IPS DF 4.7 (cell line): ENCODE measurements around the gene SBNO1.
"Not testable (repeated sequence)": the region's sequence is repeated elsewhere in the genome, so short reads cannot be mapped to it uniquely, and the experiment has no call there.

ENCODE experiments used
- DNase-seq: peaks from one replicate; pipeline ENCODE4 v3.0.0-alpha.2; 2013; ENCODE audit warnings: low spot score; ENCODE audit errors: extremely low read depth

Gene SBNO1

DNA sequence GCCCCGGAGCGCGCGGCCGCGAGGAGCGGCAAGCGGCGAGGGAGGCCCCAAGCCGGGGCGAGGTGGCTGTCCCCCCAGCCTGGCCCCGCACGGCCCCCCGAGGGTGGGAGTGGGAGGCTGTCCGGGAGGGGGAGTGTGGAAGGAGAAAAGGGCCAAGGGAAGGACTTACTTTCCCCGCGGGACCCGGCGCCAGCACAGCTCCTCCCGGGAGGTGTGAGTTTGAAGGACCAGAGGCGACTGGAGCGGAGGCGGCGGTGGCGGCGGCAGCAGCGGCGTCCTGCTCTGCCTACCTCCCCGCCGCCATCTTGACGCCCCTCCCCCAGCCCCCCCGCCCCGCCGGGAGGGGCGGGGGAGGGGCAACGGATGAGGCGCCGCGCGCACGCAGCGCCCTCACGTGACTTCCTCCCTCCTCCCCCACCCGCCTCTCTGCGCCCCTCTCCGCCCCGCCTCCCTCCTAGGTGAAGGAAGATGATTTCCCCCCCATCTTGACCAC, at the start of gene SBNO1:
TSS of gene SBNO1 (minus strand) at position 316 of the 493 bp plus-strand sequence. CDS start 14,406 bp downstream, outside the sequence.
- no peak for DNase-seq

DNA sequence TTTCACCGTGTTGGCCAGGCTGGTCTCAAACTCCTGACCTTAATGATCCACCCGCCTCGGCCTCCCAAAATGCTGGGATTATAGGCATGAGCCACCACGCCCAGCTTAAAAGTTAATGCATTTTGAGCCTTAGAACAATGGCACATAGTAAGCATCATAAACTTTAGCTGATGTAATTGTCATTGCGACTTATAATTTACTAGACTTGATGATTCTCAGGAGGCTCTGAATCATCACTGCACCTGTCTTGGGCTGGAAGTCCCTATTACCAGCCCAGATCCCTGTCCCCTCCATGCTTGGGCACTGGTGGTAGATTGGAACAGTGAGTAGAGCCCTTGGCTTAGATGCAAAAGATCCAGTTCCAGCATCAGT, 45.4 kb upstream of the SBNO1 start:
- DNase-seq, result no peak

DNA sequence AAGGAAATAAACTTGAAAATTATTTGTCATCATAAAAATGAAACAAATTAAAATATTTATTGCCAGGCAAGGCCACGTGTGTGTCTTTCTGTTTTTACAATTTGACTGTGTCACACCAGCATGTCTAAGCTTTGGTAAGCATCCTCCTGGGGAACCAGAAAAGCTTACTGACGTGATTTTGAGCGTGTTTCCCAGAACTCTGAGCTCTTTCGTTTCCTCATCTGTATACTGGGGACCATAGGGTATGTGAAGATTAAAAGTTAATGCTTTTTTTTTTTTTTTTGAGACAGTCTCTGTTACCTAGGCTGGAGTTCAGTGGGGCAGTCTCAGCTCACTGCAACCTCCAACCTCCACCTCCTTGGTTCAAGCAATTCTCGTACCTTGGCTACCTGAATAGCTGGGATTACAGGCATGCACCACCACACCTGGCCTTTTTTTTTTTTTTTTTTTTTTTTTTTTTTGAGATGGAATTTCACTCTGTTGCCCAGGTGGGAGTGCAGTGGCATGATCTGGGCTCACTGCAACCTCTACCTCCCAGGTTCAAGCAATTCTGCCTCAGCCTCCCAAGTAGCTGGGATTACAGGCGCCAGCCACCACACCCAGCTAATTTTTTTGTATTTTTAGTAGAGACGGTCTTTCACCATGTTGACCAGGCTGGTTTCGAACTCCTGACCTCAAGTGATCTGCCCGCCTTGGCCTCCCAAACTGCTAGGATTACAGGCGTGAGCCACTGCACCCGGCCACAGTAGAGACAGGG, 44.8 kb upstream of the SBNO1 start:
- not testable (repeated sequence) for DNase-seq

DNA sequence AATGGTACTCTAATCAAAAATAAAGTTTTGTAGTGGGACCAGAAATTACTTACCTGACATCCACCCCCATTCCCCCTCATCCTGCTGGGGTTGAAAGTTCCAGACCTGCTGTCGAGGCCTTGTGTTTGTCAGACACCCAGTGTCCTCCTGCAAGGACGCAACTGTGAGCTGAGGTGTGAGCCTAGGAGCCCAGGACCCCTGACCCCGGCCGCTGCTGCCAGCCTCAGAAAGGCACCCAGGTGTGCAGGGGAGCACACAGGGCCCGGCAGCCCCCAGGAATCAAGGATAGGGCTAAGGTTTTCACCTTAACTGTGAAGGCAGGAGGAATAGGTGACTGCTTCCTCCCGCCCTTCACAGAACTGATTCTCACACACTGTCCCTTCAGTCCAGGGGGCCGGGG, 44.0 kb upstream of the SBNO1 start:
- not testable (repeated sequence) for DNase-seq

DNA sequence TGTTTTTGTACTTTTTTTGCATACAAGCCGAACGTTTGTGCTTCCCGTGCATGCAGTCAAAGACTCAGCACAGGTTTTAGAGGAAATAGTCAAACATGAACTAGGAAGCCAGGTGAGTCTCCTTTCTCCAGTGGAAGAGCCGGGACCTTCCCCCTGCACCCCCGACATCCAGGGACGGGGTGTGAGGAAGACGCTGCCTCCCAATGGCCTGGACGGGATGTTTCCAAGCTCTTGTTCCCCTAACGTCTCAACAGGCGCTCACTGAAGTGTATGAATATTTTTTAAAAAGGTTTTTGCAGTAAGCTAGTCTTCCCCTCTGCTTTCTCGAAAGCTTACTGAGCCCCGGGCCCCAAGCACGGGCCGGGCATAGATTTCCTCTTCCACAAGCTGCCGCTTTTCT, 43.3 kb upstream of the SBNO1 start:
- not testable (repeated sequence) for DNase-seq

DNA sequence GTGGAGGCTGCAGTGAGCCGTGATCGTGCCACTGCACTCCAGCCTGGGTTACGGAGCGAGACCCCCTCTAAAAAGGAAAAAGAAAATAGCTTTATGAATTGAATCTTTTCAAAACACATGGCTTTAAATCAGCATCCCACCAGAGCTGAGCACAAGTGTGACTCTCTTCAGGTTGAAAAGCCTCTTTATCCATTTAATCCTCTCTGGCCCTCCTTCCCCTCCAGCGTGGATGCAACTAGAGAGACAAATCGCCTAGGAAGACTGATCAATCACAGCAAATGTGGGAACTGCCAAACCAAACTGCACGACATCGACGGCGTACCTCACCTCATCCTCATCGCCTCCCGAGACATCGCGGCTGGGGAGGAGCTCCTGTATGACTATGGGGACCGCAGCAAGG, 42.6 kb upstream of the SBNO1 start:
- not testable (repeated sequence) for DNase-seq

DNA sequence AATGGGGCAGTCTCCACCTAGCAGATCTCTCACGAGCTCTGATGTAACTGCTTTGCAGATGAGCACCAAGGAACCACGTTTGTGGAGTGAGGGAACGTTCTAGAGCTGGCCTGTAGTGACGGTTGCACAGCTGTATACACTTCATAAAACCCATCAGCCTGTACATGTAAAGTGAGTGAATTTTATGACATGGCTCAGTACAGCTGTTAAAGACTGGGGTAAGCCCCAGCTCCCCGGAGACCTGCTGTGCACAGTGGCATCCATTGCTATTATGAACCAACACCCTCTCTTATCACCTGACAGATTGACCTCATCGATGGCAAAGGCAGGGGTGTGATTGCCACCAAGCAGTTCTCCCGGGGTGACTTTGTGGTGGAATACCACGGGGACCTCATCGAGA, 39.9 kb upstream of the SBNO1 start:
- DNase-seq, result no peak

DNA sequence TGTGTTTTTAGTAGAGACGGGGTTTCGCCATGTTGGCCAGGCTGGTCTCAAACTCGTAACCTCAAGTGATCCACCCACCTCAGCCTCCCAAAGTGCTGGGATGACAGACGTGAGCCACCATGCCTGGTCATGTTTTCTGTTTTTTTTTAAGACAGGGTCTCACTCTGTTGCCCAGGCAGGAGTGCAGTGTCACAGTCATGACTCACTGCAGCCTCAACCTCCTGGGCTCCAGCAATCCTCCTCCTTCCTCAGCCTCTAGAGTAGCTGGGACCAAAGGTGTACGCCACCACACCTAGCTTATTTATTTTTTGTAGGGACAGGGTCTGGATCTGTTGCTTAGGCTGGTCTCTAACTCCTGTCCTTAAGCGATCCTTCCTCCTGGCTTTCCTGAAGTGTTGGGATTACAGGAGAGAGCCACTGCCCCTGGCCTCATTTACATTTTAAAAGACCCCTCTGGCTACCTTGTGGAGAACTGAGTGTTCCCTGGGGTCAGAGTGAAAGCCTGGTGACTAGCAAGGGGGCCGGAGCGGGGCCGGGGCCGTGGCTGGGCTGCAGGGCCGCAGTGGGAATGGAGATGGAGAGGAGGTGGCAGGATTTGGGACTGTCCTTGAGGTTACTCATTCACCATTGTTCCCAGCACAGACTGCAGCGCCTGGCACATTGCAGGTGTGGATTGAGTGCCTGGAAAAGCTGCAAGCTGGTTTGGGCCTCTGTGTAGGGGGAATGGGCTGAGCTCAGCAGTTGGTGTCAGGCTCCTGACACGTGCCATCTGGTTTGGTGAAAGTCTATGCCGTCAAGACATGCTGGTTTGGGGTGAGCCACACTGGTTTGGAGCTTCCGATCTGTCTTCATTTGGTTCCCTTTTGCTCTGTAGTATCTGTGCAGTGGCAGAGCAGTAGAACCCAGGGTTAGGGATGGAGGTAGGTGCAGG, 37.4 kb upstream of the SBNO1 start:
- no peak for DNase-seq

DNA sequence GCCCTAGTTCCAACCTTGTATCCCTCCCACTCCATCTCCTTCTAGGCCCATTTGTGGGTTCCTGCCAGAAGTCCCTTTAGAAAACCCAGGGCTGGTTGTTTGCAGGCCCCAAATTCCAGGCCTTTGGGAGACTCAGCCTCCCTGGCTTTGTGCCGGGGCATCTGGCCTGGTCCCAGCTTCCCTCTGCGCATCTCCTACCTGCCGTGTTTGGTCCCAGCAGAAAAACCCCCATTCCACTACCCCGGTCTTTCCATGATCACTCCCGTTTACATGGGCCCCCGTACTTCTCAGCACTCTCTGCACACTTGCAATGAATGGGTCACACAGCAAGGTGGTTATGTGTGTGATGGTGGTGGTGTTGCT, 34.6 kb upstream of the SBNO1 start:
- DNase-seq, result no peak

DNA sequence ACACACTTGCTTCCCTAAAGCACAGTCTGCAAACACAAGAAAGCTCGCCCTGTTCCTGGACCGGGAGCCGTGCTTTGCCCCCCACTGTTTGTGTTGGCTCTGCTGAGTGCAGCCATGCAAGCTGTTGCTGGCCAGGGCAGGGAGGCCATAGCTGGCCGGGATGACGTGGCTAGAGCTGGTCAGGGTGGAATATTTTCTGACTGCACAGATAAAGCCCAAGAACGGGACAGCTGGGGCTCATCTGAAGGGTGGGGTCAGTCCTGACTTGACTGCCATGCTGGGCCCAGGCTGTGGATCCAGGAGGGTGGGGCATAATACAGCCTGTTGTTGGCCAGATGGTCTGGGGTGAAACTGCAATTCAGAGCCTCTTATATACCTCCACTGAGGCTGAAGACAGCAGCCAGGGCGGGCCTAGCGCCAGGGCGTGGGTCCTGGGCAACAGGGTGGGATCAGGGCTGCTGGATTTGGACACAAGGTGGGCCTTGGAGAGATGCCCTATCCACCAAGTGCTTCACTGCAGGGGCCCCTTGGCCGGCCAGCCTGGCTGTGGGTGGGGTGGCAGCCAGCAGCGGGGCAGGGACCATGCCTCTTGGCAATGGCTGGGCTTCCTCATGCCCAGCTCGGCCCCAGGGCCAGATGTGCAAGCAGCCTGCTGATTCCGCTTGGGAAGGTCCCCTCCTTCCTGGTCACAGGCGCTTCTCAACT, 34.1 kb upstream of the SBNO1 start:
- no peak for DNase-seq

DNA sequence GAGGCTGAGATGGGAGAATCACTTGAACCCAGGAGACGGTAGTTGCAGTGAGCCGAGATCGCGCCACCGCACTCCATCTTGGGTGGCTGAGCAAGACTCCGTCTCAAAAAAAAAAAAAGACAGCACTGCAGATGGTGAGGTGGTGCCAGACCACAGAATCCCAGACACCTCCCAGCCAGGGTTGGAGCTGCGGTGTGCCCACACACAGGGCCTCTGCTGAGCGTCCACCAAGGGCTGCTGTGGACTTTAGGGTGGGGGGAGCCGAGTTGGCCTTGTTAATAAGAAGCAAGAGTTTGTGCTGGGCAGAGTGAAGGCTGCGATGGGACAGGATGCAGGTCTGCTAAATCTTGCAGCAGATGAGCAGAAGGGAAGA, 33.5 kb upstream of the SBNO1 start:
- no peak for DNase-seq

DNA sequence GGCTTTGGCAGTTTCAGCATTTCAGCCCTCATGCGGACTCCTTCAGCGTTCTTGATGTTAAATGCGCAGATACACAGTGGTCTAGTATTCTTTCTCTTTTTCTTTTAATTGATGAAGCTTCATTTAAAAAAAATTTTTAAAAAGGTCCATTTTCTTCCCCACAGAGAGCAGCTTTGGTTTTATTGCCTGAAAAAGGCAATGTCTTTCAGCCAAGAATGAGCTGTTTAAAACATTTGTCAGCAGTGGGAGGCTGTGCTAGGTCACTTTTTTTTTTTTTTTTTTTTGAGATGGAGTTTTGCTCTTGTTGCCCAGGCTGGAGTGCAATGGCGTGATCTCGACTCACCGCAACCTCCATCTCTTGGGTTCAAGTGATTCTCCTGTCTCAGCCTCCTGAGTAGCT, 32.8 kb upstream of the SBNO1 start:
- DNase-seq, result no peak

DNA sequence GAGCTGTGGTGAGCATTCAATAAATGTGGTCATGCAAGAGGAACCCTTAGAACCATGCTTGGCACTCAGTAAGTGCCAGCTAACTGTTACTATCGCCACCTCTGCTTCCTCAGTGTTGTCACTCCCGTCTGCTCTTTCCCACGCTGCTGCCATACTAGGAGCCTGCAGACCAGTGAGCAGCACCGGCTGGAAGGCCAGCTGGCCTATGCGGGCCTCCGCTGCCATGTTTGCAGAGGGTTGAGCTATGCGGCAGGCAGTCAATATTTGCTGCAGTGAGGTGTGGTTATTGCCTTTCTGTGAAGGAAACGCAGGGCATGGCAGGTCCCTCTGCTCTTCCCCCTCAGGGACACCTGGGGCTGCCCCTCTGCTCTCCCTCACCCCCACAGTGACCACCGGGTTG, 32.3 kb upstream of the SBNO1 start:
- DNase-seq, result no peak

DNA sequence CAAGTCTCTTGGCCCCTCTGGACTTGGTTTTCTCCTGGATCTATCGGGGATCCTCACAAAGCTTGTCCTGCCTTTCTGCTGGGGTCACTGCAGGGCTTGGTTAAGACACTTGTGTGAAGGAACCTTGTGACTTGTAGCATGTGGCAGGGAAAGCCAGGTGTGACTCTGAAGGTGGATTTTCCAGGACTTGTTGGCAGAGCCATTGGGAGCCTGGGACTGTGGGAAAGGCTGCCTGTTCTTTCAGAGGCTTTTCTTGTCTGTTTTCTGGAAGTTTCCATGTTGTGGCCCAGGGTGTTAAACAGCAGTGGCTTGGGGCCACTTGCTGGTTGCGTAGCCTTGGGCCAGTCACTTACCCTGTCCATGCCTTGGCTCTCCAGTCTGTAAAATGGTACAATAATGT, 31.9 kb upstream of the SBNO1 start:
- DNase-seq, result no peak

DNA sequence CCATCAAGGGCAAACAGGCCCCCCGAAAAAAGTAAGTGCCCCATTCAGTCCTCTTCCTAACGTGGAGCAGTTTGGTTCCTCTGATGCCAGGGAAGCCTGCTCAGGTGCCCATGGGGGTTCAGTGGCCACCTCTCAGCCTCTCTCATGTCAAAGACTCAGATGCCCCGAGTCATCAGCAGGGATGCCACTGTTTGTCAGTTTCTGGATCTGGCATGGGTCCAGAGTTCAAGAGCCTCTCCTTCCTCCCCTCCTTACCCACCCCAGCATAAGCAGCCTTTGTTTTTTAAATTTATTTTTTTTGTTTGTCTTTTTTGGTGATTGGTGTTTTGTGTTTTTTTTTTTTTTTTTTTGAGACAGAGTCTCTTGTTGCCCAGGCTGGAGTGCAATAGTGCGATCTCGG, 30.6 kb upstream of the SBNO1 start:
- DNase-seq, result no peak

DNA sequence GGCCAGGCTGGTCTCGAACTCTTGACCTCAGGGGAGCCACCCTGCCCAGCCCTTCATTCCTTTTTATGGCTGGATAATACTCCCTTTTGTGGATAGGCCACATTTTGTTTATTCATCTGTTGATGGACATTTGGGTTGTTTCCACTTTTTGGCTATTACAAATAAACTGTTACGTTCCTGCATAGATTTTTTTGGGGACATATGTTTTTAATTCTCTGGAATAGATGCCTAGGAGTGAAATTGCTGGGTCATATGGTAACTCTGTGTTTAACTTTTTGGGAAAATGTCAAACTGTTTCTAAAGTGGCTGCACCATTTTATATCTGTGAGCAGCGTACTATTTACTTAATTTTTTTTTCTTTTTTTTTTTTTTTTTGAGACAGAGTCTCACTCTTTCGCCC, 29.1 kb upstream of the SBNO1 start:
- no peak for DNase-seq

DNA sequence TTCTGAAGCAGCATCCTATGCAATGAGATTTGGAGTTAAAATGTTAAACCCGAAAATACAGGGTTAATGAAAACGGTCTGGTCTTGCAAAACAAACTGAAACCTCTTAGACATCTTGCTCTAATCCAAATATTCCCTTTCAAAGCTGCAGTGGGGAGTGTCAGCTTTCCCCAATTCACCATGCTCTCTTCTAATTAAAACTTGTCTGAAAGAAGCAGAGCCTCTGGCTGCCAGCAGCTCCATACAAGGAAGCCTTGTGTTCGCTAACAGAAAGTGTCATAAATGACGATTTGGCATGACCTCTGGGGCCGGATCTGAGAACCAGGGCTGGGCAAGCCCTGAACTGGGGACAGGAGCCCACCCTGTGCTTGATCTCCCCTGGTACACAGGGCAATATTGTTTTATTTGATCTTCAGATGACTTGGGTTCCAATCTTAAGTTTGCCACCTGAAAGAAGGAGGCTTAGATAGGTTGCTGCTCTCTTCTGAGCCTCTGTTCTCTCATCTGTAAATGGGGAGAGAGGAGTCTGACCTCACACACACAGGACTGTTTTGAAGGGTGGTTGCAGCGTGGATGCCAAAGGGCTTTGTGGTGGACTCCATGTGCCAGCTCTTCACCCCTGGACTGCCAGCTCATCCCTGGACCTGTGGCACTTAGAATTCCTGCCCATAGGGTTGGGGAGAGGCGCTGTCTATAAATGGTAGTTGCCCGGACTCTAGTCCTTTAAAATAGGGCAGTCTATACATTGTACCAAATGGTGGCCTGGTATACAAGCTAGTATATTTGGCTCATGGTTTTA, 27.1 kb upstream of the SBNO1 start:
- DNase-seq, result no peak

DNA sequence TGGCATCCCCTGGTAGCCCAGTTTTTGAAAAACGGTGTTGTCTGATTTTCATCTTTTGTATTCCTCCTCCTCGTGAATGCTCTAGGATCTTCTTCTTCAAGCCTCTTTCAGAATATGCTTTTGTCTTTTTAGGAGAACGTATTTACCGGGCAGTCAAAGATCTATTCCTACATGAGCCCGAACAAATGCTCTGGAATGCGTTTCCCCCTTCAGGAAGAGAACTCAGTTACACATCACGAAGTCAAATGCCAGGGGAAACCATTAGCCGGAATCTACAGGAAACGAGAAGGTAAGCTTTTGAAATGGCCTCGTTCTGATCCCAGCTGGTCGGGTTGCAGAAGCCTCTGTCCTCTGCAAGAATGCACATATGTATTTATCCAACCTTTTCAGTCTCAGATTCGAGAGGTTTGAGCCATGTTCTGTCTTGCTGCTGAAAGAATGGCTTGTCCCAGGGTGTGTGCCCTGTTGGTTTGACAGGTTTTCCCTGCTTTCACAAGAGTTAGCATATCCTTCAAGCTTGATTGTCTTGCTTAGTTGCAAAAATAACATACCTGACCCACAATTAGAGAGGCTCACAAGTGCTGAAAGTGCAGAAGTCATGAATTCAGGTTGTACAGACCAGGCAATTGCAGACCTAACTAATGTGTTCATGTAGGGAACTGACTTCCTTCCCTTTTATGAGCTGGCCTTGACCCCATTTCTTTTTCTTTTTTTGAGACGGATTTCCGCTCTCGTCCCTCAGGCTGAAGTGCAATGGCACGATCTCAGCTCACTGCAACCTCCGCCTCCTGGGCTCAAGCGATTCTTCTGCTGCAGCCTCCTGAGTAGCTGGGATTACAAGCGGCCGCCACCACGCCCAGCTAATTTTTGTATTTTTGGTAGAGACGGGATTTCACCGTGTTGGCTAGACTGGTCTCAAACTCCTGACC, 26.1 kb upstream of the SBNO1 start:
- DNase-seq, result no peak

DNA sequence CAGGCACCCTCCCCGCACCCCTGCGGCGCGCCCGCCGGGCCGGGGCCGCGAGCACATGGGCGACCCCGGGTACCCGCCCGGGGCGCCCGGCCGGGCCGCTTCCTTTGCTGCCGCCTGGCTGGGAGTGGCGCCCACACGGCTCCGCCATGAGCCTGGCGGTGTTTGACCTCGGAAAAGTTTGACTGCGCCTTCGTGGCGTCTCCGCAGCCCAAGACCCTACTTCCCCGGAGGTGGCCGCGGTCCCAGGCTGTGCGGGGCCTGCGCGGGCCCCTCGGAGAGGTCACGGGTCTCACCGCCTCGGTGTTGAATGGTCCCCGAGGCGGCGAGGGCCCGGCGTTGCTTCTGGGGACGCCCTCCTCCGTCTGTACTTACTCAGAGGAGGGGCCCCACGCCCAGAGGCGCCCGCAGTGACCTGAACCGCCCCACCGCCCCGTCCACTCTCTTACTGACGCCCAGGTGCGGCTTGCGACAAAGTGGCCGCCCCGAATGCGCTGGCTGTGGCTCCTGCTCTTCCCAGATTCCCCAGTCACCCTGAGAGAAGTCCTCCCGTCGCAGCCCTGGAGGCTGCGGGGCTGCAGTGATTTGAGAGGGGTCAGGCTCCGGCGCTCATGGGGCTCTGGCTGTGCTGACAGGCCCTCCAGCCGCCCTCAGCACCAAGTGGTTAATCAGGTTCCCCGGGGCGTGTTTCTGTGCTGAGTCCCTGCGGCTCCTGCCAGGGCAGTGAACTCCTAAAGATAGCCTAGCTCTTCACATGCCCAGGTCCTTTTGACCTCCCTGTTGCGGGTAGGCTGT, 25.1 kb upstream of the SBNO1 start:
- DNase-seq, result no peak
